GM21515 (cell line): ENCODE data around the gene MALAT1.
"Not testable (repeated sequence)": the region's sequence is repeated elsewhere in the genome, so short reads cannot be mapped to it uniquely, and the experiment has no call there.

Source experiments
- ATAC-seq: cut with Tn5 transposase; IDR thresholded peaks from one replicate; pipeline ENCODE4 v1.9.1; 2021; ENCODE audit not compliant: unreplicated experiment

MALAT1 gene

GRCh38 chr11:65516135-65516968, 17.5 kb downstream of the MALAT1 start:
- ATAC-seq = no peak

- not testable (repeated sequence) for ATAC-seq
These were observed 20.2 kb downstream of the MALAT1 start for GRCh38 chr11:65518941-65519549.

- not testable (repeated sequence) for ATAC-seq
These were observed 23.1 kb downstream of the MALAT1 start for GRCh38 chr11:65521777-65522521.

- ATAC-seq = not testable (repeated sequence)
These were observed 24.1 kb downstream of the MALAT1 start for GRCh38 chr11:65522718-65523630.

GRCh38 chr11:65523631-65523968, 24.8 kb downstream of the MALAT1 start:
- ATAC-seq = not testable (repeated sequence)

DNA sequence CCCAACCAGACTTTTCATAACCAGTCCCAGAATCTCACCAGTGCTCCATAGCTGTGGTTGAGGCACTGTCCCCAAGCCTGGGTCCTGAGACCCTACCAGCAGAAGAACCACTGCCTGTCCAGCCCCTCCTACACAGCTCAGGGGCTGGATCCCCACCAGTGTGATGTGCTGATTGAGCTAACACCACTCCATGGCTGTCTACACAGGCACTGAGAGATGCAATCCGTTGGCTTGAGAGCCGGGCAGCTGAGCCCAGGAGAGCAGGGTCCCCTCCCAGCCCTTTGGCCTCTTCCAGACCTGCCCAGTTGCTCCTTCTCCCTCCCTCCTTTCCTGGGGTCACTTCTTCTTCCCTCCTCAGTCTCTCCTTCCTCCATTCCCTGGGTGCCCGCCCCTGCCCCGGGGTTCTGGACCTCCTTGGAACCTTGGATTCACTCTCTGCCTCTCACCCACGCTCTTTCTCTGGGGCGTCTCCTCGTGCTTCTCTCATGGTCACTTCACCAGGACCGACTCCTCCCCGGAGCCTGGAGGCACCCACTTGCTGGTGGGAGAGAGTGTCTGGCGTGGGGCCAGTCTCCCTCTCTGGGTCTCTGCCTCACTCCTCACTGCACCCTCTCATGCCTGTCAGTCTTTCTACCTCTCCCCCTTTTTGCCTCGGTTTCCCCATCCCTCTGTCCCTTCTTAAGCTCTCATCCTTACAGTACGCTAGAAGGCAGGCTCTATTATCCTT, 25.3 kb downstream of the MALAT1 start:
- ATAC-seq = no peak

DNA sequence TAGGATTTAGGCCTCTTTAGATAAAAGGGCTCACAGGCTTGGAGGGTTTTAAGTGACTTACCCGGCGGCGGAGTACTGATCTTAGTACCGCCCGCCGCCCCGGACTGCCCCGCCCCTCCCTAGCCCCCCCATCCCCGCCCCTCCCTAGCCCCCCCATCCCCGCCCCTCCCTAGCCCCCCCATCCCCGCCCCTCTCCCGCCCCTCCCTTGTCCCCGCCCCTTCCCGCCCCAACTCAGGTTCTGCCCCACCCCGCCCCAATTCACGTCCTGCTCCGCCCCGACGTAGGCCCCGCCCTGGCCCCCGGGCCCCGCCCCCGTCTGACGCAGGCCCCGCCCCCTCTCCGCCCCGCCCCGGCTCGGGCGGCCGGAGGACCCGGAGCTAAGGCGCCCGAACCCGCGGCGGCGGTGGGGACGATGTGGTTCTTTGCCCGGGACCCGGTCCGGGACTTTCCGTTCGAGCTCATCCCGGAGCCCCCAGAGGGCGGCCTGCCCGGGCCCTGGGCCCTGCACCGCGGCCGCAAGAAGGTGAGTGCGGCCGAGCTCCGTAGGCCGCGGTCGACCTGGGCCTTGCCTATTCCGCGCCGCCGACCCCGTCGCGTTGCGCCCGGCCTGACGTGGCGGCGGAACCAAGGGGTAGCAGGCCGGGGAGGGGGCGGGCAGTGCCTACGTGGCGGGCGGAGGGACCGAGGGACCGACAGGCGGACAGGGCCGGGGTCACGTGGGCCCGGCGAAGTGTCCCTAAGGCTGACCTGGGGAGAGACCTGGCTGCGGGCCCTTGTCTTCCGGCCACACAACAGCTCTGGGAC, 26.1 kb downstream of the MALAT1 start, which contains the start of gene SCYL1:
TSS of gene SCYL1 (plus strand) at position 343 of the 805 bp plus-strand sequence. CDS start at position 414, 71 bp downstream.
- no peak for ATAC-seq

GRCh38 chr11:65525546-65526480, 27.0 kb downstream of the MALAT1 start:
- no peak for ATAC-seq

DNA sequence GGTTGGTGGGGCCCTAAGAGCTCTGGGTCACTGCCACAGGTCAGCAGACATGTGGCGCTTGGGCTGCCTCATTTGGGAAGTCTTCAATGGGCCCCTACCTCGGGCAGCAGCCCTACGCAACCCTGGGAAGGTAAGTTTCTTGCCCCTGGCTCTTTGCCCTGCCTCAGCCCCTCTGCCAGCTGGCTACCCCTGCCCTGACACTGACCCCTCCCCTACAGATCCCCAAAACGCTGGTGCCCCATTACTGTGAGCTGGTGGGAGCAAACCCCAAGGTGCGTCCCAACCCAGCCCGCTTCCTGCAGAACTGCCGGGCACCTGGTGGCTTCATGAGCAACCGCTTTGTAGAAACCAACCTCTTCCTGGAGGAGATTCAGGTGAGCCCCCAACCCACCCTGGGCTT, 27.9 kb downstream of the MALAT1 start:
- ATAC-seq = no peak

GRCh38 chr11:65528819-65529350, 30.0 kb downstream of the MALAT1 start:
- ATAC-seq = no peak

GRCh38 chr11:65529475-65530156, 30.8 kb downstream of the MALAT1 start:
- no peak for ATAC-seq

DNA sequence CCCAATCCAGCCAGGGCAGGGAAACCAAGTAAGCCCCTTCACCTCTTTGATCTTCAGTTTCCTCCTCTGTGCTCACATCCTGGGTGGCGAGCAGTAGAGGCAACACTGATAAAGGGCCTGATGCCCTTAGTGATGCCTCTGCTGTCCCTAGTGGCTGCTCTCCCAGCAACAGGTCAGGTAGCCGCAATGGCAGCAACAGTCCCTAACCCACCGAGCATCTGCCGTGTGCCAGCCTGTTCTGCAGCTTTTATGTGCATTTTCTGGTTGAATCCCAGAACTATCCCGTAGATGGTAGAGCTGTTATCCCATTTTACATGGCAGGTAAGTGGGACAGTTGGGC, 31.3 kb downstream of the MALAT1 start:
- no peak for ATAC-seq

GRCh38 chr11:65532388-65533064, 33.7 kb downstream of the MALAT1 start:
- no peak for ATAC-seq

DNA sequence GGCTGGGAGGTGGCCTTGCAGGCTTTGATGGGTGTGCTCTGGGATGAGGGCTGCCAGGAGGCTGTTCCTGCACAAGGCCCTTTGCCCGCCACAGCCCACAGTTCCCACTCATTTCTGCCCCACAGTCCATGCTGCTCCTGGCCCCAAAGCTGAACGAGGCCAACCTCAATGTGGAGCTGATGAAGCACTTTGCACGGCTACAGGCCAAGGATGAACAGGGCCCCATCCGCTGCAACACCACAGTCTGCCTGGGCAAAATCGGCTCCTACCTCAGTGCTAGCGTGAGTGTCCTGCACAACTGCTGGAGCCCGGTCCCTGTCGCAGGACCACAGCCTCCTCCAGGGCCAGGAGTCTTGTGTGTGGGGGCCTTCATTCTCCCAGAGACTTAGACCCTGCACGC, 36.3 kb downstream of the MALAT1 start:
- ATAC-seq = no peak

DNA sequence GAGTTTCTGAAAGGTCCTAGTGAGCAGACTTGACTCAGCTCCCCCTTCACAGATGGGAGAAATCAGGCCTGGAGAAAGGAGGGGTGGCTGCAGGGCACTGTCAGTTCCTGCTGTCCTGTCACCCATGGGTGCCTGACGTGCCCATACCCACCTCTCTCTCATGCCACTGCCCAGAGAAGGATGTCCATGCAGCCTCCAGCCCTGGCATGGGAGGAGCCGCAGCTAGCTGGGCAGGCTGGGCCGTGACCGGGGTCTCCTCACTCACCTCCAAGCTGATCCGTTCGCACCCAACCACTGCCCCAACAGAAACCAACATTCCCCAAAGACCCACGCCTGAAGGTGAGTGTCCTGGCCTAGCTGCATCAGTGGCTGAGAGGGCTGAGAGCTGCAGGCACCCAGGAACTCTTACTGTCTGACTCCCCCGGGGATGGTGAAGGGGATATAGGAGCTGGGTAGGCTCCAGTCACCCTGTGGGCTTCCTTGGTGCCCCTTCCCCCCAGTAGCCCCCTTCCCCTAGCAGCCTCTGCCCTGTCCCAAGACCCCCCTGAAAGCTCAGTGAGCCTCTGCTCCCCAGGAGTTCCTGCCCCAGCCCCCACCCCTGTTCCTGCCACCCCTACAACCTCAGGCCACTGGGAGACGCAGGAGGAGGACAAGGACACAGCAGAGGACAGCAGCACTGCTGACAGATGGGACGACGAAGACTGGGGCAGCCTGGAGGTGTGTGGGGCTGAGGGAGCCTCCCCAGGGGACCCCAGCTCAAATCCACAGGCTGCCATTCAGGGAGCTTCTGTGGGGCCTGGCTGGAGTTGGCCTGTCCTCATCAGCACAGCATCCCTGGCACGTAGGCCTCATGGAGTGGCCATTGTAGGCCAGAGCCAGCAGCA, 37.8 kb downstream of the MALAT1 start:
- ATAC-seq = no peak

DNA sequence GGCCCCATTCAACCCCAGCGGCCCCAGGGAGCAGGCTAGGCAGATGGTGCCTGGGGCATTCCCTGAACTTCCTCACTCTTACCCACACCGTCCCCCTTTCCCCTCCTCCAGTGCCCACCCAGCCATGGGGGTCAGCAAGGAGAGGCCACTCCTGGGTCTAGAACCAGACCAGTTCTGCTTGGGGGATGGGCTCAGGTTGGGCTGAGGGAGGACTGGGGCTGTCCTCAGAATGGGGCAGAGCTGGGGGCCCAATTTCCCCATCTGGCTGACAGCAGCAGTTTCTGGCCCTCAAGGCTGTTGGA, 38.4 kb downstream of the MALAT1 start:
- ATAC-seq = no peak
